PC-9 (cell line): Measurements from ENCODE around the gene CNTN5. TPM values are rescaled to one million over a fixed set of nuclear protein-coding genes. Genes with fewer than 3 reads are reported as not detected.

Experiments
- BruUV-seq: library from RNA; stranded (reverse); fragments of 400-500 nt; replicated peaks from 2 replicates; lab custom pipeline; 2021; lab: Mats Ljungman, UMichigan
- CTCF ChIA-PET: fragments of 300-600 bp; sonication (Branson Sonifier 250); formaldehyde crosslinking; loops from one replicate; lab custom pipeline; 2022; ENCODE audit warnings: antibody characterized with exemption; lab: Charles Lee
- POLR2A ChIA-PET: fragments of 300-600 bp; sonication (Branson Sonifier 250); formaldehyde crosslinking; loops from one replicate; lab custom pipeline; 2022; ENCODE audit warnings: antibody characterized with exemption; ENCODE audit not compliant: unreplicated experiment; lab: Charles Lee
- DNase-seq, 2 experiments: peaks; one replicate each; pipeline versions ENCODE4 v3.0.0 to v3.0.0-alpha.2; 2015 to 2022; ENCODE audit warnings: mixed read lengths in 1 of 2
- H2AFZ ChIP-seq: fragments of 200-600 bp; sonication (generic); 2 replicates; pipeline ENCODE4 v1.8.1; 2017; ENCODE audit warnings: antibody characterized with exemption
- H3F3A ChIP-seq: fragments of 200-600 bp; sonication (generic); 2 replicates; pipeline ENCODE4 v1.8.1; 2017; ENCODE audit warnings: antibody characterized with exemption, mild to moderate bottlenecking, low read depth; ENCODE audit not compliant: insufficient read depth
- H3K27ac ChIP-seq: fragments of 200-600 bp; sonication (generic); 2 replicates; pipeline ENCODE4 v1.6.1; 2016; ENCODE audit warnings: mixed run types
- H3K27me3 ChIP-seq: fragments of 200-600 bp; sonication (generic); 2 replicates; pipeline ENCODE4 v1.6.1; 2016; ENCODE audit warnings: low read depth, mixed run types; ENCODE audit not compliant: insufficient read depth
- H3K36me3 ChIP-seq: fragments of 200-600 bp; sonication (generic); 2 replicates; pipeline ENCODE4 v1.6.1; 2016; ENCODE audit warnings: low read depth, mixed run types
- H3K4me1 ChIP-seq: fragments of 200-600 bp; sonication (generic); replicated peaks from 2 replicates; pipeline ENCODE4 v1.6.1; 2016; ENCODE audit warnings: mixed run types; ENCODE audit not compliant: insufficient read depth
- H3K4me2 ChIP-seq: fragments of 200-600 bp; sonication (generic); 2 replicates; pipeline ENCODE4 v1.6.1; 2017; ENCODE audit warnings: mixed run types
- H3K4me3 ChIP-seq: fragments of 200-600 bp; sonication (generic); 2 replicates; pipeline ENCODE4 v1.6.1; 2016; ENCODE audit warnings: mixed run types
- H3K79me2 ChIP-seq: fragments of 200-600 bp; sonication (generic); 2 replicates; pipeline ENCODE4 v1.6.1; 2017; ENCODE audit warnings: low read depth, mixed run types
- H3K9me2 ChIP-seq: fragments of 200-600 bp; sonication (generic); 2 replicates; pipeline ENCODE4 v1.8.1; 2017; ENCODE audit warnings: mild to moderate bottlenecking; ENCODE audit not compliant: insufficient read depth
- H3K9me3 ChIP-seq: fragments of 200-600 bp; sonication (generic); 2 replicates; pipeline ENCODE4 v1.8.1; 2016; ENCODE audit warnings: low read depth; ENCODE audit not compliant: insufficient read depth
- H4K20me1 ChIP-seq: fragments of 200-600 bp; sonication (generic); 2 replicates; pipeline ENCODE4 v1.8.1; 2017; ENCODE audit not compliant: insufficient read depth
- CTCF ChIP-seq: fragments of 200-600 bp; sonication (generic); conservative IDR thresholded peaks from 2 replicates; pipeline ENCODE4 v1.6.1; 2017; ENCODE audit warnings: mixed run types, antibody characterized with exemption, mild to moderate bottlenecking, moderate library complexity
- EZH2 ChIP-seq: fragments of 200-600 bp; sonication (generic); IDR thresholded peaks from 2 replicates; pipeline ENCODE4 v1.8.0; 2017; ENCODE audit warnings: antibody characterized with exemption, low read depth
- intact Hi-C: fragments of 100-400 bp; cut with micrococcal nuclease; formaldehyde crosslinking; loops from one replicate; pipeline ENCODE4 v1.10.0; 2022; ENCODE audit not compliant: unreplicated experiment
- total RNA-seq: library from RNA; stranded (reverse); gene quantifications from 2 replicates; pipeline ENCODE4 v1.2.3, GENCODE V29; 2021

Gene CNTN5
- total RNA-seq, 1 experiment from 2014 or later = not detected

GRCh38 chr11:99742501-99742900 lies 721.8 kb downstream of the CNTN5 start:
- CTCF ChIA-PET = no interaction called here
- Histone ChIP-seq H2AFZ (no peak overlapping the region), H3K9me2 (no peaks in the 10 kb centered on the region), H3K9me3 (no peaks in the 10 kb centered on the region), H4K20me1 (no peaks in the 10 kb centered on the region; the same call in 1 of the 2 replicates), H3K4me3 (no peak overlapping the region), H3F3A (no peaks in the 10 kb centered on the region), H3K36me3 (no peaks in the 10 kb centered on the region), H3K4me2 (no peak overlapping the region), H3K79me2 (no peaks in the 10 kb centered on the region), H3K27me3 (no peaks in the 10 kb centered on the region), H3K27ac (no peak overlapping the region), H3K4me1 (no peaks in the 10 kb centered on the region)
- no TSS peak for BruUV-seq
- POLR2A ChIA-PET = no interaction called here
- intact Hi-C loops = no loop called here
- TF ChIP-seq CTCF (no peak), EZH2 (no peak)
- DNase-seq = no peak

GRCh38 chr11:99759787-99760186 lies 739.0 kb downstream of the CNTN5 start:
- H3K9me3 ChIP-seq = no peaks in the 10 kb centered on the region
- no peak overlapping the region for H3K27ac ChIP-seq
- intact Hi-C loops = loop anchor here (5.0 kb wide), 1 partner anchor 358 kb away; no protein-coding TSS in a partner anchor
- ChIA-PET POLR2A (no interaction called here), CTCF (no interaction called here)
- no peaks in the 10 kb centered on the region for H3F3A ChIP-seq
- H2AFZ ChIP-seq = no peak overlapping the region
- H3K36me3 ChIP-seq = no peaks in the 10 kb centered on the region
- H3K79me2 ChIP-seq = no peaks in the 10 kb centered on the region
- H4K20me1 ChIP-seq = no peaks in the 10 kb centered on the region
- no peaks in the 10 kb centered on the region for H3K9me2 ChIP-seq
- H3K4me2 ChIP-seq = no peak overlapping the region
- DNase-seq = no peak
- TF ChIP-seq CTCF = no peak
- no peak for TF ChIP-seq EZH2
- no peaks in the 10 kb centered on the region for H3K4me1 ChIP-seq
- no TSS peak for BruUV-seq
- no peaks in the 10 kb centered on the region for H3K27me3 ChIP-seq
- no peak overlapping the region for H3K4me3 ChIP-seq

GRCh38 chr11:99766811-99767210 lies 746.1 kb downstream of the CNTN5 start:
- Histone ChIP-seq H3K4me2 (no peak overlapping the region), H3K4me3 (no peak overlapping the region), H4K20me1 (no peaks in the 10 kb centered on the region), H3K36me3 (no peaks in the 10 kb centered on the region), H2AFZ (no peak overlapping the region), H3F3A (no peaks in the 10 kb centered on the region), H3K9me2 (no peaks in the 10 kb centered on the region), H3K79me2 (no peaks in the 10 kb centered on the region), H3K27ac (no peak overlapping the region), H3K4me1 (no peaks in the 10 kb centered on the region), H3K9me3 (no peaks in the 10 kb centered on the region), H3K27me3 (no peaks in the 10 kb centered on the region)
- ChIA-PET CTCF (no interaction called here), POLR2A (no interaction called here)
- no peak for DNase-seq
- TF ChIP-seq EZH2 = no peak
- TF ChIP-seq CTCF = no peak
- no TSS peak for BruUV-seq
- intact Hi-C loops = no loop called here
